Dedifferentiated amniotic fluid mesenchymal stem cell (primary cell): ENCODE results near the gene BANF1.

ENCODE experiments used
- DNase-seq: peaks from one replicate; pipeline ENCODE4 v3.0.0-alpha.2; 2016; ENCODE audit errors: extremely low spot score

BANF1 gene

DNA sequence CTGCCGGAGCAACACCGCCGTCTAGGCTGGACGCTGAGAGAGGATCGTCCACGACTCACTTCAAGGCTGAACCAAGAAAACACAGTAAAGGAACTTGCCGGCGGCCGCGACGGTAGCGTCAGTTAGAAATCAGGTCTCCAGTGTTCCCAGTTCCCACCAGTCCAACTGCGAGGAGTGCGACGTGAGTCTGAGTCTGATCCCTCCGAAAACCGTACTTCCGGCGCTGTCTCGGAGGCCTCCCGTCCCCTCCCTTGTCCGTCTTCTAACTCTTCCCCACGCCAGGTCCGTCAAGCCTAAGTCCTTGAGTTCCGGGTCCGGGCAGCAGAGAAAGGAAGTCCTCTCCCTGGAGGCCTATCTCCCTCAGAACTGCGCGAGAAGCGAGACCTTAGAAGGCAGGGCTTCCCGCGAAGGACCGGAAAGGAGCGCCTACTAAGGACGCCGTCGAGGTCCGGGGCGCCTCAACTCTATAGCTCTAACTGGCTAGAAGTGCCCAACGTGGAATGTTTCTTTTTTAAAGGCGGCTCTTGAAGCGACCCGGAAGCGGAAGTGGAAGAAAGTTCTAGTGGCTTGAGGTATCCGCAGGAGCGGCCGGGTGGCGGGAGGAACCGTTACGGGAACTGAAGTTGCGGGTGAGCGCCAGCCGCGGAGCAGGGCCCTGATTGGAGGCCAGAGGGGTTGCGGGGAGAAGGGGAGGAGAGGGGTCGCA is at the start of gene BANF1, which contains the start of gene EIF1AD:
Gene BANF1, plus strand, starts transcription at position 562 of the 706 bp plus-strand sequence. CDS start 748 bp downstream, outside the sequence.
Gene EIF1AD, minus strand, starts transcription at position 216 of the 706 bp plus-strand sequence. CDS start 1,768 bp downstream, outside the sequence.
- DNase-seq, result peak; percentile 97

GRCh38 chr11:65953471-65953870 is 48.8 kb upstream of the BANF1 start:
- no peak for DNase-seq

GRCh38 chr11:65954771-65955170 is 47.5 kb upstream of the BANF1 start:
- DNase-seq, result no peak

- DNase-seq, result no peak
These were observed 44.0 kb upstream of the BANF1 start for GRCh38 chr11:65958291-65958690.

- no peak for DNase-seq
These were observed 43.4 kb upstream of the BANF1 start for GRCh38 chr11:65958774-65959420.

DNA sequence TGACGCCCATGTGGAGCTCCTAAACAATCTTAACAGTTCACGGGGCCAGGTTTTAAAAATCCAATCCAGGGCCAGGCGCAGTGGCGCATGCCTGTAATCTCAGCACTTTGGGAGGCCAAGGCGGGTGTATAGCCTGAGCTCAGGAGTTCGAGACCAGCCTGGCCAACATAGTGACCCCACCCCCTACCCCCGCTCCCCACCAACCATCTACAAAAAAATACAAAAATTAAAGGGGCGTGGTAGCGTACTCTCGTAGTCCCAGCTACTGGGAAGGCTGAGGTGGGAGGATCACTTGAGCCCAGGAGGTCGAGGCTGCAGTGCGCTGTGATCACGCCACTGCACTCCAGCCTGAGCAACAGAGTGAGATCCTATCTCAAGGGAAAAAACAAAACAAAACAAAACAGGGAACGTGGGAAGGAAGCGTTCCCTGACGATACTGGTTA is 41.5 kb upstream of the BANF1 start:
- DNase-seq, result no peak

DNA sequence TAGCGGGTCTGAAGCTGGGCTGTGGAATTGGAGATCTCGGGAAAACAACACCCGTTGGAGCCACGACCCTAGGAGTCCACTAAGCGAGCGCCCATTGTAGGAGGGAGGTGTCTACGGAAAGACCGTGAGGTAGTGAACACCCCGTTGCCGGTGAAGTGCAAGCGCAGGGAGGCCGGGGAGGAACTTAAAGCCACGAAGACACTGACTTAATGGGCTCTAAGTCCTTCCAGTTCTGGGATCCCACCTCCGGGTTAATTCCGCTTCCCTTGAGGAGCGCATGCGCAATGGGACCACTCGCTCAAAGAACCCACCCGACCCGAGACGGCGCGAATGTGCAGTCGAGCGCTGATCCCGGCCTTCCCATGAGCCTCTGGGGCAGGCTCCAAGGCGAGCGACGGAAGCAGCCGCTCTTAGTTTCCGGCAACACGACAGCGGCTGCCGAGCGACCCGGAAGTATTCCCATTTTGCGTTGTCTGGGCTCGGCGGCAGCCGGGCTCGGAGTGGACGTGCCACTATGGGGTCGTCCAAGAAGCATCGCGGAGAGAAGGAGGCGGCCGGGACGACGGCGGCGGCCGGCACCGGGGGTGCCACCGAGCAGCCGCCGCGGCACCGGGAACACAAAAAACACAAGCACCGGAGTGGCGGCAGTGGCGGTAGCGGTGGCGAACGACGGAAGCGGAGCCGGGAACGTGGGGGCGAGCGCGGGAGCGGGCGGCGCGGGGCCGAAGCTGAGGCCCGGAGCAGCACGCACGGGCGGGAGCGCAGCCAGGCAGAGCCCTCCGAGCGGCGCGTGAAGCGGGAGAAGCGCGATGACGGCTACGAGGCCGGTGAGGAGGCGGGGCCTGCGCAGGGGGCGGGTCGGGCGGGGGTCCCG is 40.8 kb upstream of the BANF1 start, which contains the start of gene SART1:
Gene SART1, plus strand, starts transcription at position 468 of the 874 bp plus-strand sequence. Its CDS starts 47 bp downstream, at position 515.
- DNase-seq, result peak; percentile 98

DNA sequence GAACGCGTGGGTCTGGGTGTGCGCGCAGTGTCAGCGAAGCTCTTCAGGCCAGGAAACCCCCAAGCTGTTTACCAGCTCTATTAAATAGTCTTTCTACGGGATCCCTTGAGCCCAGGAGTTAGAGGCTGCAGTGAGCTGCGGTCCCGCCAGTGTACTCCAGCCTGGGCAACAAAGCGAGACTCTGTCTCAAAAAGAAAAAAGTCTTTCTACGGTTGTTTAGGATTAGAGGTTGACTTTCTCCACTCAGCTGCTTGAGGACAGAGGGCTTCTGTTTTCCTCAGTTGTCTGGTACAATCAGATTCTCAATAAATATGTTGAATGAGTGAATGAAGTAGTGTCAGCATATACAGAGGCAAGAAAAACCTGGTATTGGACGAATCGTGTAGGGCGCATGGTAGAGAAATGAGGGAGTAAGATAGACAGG is 40.1 kb upstream of the BANF1 start:
- no peak for DNase-seq

DNA sequence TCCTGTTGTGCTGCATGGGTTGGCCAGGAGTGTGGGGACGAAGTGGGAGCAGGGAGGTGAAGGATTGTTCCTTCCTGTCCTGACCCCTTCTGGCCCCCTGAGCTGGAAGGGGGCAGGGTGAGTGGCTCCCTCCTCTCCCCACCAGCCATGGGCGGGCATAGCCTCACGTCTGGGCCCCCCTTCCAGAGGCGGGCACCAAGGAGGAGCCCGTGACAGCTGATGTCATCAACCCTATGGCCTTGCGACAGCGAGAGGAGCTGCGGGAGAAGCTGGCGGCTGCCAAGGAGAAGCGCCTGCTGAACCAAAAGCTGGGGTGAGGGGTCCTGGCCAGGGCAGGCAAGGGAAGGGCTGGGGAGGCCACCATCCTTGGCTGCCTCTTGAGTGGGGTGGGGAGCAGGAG is 37.4 kb upstream of the BANF1 start:
- no peak for DNase-seq

- no peak for DNase-seq
These were observed 36.1 kb upstream of the BANF1 start for GRCh38 chr11:65965986-65966762.

DNA sequence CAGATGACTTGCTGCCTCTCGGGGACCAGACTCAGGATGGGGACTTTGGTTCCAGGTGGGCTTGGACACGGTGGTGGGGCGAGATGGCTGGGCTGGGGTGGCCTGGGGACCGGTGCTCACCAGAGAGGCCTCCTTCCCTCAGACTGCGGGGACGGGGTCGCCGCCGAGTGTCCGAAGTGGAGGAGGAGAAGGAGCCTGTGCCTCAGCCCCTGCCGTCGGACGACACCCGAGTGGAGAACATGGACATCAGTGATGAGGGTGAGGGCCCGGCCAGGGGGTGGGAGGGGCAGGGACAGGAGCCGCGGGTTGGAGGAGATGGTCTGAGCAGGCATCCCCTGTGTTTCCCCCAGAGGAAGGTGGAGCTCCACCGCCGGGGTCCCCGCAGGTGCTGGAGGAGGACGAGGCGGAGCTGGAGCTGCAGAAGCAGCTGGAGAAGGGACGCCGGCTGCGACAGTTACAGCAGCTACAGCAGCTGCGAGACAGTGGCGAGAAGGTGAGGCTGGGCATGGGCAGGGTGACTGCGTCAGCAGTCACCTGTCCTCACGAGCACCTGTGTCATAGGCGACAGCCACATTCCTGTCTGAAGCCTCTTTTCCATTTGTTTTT is 34.9 kb upstream of the BANF1 start:
- DNase-seq, result no peak

DNA sequence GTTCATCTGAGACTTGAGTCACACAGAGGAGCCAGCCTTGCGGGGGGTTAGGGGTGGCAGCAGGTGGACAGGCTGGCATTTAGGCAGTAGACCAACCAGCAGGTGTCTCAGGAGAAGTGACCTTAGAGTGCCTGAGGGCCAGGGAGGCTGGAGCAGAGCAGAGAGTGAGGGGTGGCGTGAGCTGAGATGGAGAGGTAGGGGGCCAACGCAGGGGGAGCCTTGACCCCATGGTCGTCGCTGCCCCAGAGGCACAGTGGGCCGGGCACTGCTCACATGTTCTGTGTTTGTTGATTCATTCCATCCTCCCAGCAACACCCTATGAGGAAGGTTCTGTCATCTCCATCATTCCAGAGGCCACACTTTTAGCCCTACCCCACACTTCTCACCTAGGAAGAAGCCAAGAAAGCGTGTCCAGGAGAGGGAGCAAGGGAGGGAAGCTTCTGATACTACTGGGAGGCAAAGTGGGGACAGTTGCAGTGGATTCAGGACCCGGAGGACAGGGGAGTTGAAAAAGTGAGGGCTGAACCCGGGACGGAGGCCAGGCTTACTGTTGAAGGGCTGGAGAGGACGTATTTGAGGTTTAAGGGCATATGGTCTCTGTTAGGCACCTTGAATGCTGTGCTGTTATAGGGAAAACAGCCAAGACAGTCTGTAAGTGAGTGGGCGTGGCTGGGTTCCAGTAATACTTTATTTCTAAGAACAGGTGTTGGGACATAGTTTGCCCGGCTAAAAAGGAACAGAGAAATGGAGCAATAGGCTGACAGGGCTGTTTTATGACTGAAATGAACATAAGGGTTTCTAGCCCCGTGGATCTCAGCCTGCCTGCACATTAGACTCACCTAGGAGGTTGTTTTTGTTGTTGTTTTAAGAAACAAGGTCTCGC is 33.5 kb upstream of the BANF1 start:
- no peak for DNase-seq

DNA sequence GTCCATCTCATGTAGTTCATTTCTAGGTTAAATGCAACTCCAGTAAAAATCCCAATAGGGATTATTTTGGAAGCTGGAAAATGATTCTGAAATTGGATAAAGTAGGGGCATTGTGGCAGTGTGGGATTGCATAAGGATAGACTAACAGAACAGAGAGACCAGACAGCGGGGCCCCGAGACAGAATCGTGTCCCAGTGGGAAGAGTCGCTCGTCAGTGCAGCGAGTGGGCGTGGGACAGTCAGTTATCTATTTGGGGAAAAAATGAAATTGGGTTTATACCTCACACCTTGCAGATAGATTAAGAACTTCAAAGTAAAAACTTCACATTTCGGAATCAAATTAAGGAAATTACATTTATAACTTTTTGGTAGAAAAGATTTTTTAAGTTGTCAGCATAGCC is 30.2 kb upstream of the BANF1 start:
- DNase-seq, result no peak

DNA sequence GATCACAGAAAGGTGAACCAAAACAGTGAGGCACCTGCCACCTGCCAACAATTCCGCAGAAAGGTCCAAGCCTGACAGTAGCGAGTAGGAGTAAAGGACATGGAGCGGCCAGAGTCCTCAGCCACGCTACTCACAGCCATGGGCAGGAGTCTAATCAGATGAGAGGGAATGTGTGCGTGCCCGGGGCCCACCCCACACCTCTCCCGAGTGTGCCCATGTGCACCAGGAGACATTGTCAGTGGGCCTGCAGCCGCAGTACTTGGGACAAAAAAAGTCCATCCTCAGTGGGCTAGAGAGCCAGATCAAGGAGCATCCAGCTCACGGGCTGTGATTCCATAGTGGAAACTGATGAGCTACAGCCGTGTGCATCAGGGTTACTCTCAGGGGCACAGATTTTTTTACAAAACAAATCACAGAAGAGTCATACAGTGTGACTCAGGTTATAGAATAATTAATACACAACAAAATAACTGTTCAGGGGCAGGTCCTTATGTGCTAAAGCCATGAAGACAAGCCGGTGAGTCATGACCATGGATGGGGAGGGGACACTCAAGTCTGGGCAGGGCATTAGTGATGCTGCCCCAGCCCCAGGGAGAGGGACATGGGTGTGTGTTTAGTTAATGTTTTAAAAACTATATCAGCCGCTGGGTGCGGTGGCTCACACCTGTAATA is 28.7 kb upstream of the BANF1 start:
- DNase-seq, result no peak

GRCh38 chr11:65975771-65976170 is 26.5 kb upstream of the BANF1 start:
- no peak for DNase-seq

GRCh38 chr11:65976216-65977176 is 25.8 kb upstream of the BANF1 start:
- no peak for DNase-seq

DNA sequence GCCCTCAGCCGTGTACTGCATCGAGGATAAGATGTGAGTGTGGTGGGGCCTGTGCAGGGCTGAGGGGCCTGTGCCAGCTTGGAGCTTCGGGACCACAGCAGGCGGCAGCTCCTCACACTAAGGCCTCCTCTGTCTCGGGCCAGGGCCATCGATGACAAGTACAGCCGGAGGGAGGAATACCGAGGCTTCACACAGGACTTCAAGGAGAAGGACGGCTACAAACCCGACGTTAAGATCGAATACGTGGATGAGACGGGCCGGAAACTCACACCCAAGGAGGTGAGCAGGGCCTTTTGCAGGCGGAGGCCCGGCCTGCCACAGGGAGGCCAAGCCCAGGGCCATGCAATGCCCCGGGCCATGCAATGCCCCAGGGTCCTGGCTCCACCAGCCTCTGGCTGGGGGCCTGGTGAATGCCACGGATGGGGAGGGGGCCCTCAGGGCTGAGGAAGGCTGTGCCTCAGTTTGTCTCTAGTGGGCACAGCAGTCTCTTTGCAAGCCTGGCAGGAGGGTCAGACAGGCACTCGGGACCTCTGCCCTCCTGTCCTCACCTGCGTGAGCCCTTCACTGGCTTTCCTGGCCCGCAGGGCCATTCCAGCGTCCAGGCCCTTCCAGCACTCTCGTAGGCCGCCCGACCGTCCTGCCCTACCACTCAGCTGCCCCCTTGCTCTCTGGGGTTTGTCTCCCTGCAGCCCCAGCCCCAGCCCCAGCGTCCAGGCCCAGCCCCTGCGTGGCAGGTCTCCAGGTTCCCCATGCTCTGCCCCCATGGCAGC is 24.5 kb upstream of the BANF1 start:
- DNase-seq, result no peak
